ENCODE measurements around the gene FAM83C. TPM values are rescaled to one million over a fixed set of nuclear protein-coding genes. Genes with fewer than 3 reads are reported as not detected.

FAM83C gene
- total and polyA plus RNA-seq, 10 of the 15 experiments (the other 5 are each of a cell fraction or from before 2014, with no cell fraction given) = not detected

- ChIA-PET SMC1A (ENCODE audit: uncharacterized antibody, unreplicated experiment) (interaction anchor here (0.7 to 1.7 kb wide), 3 partner anchors 24 to 29 kb away, joined by 3 to 7 read pairs (median 7); no protein-coding TSS in a partner anchor), CTCF (interaction anchor here (0.5 to 4.4 kb wide), 19 partner anchors 9 to 496 kb away, joined by 3 to 57 read pairs (median 4); partner anchors contain the start of gene EDEM2), POLR2A (interaction anchor here (1.4 kb wide), 1 partner anchor 26 kb away, joined by 3 read pairs; no protein-coding TSS in a partner anchor), RAD21 (ENCODE audit: unreplicated experiment) (interaction anchor here (1.0 to 1.7 kb wide), 3 partner anchors 24 to 117 kb away, joined by 4 to 6 read pairs (median 5); no protein-coding TSS in a partner anchor)
- FAIRE-seq (no peak), DNase-seq (ENCODE audit: low read depth, low spot score) (no peak), ATAC-seq (peak; percentile 94)
- H3K9ac ChIP-seq (ENCODE audit: control insufficient read depth, insufficient read depth, low read length) = no peak overlapping the region
- TF ChIP-seq SMC3 (IDR thresholded peaks at IDR 0.05; ENCODE audit: borderline replicate concordance, low read length) (peak; percentile 43; the same call in 1 of the 2 replicates), PML (IDR thresholded peaks at IDR 0.05; ENCODE audit: low read length) (no peak), CTCF (IDR thresholded peaks at IDR 0.05 in 2 of 3, conservative IDR thresholded peaks at IDR 0.05 in 1 of 3; ENCODE audit: control insufficient read depth in 2 of 3, extremely low read depth in 1 of 3, insufficient read depth in 1 of 3, low read depth in 3 of 3, low read length in 3 of 3) (peak; percentile 51 to 66 (median 64)), STAT1 (conservative IDR thresholded peaks at IDR 0.05) (no peak), POLR2A (IDR thresholded peaks at IDR 0.05; ENCODE audit: low read depth, low read length) (no peak), RAD21 (IDR thresholded peaks at IDR 0.05; ENCODE audit: insufficient read depth, low read depth, low read length) (peak; percentile 43; the same call in 1 of the 2 replicates), BACH1 (IDR thresholded peaks at IDR 0.05; ENCODE audit: borderline replicate concordance) (no peak)
- H4K20me1 ChIP-seq (ENCODE audit: control insufficient read depth, insufficient read depth) = no peaks in the 10 kb centered on the region
- BruUV-seq (replicated peaks) = no TSS peak
- peaks cover 0 to 7% of the 10 kb centered on the region in 2 experiments; a peak in 2 of 4 replicates for H3K36me3 ChIP-seq (ENCODE audit: control insufficient read depth in 2 of 2, insufficient read depth in 2 of 2, low read length in 1 of 2)
- no peak overlapping the region for H2AFZ ChIP-seq (ENCODE audit: control insufficient read depth, low read depth, low read length)
- in situ Hi-C loops (cut with MboI) = no loop called here
- H3K4me3 ChIP-seq = no peak overlapping the region
- H3K27ac ChIP-seq (ENCODE audit: control insufficient read depth, insufficient read depth) = no peak overlapping the region
- H3K4me1 ChIP-seq (ENCODE audit: control insufficient read depth, insufficient read depth, low read length) = no peaks in the 10 kb centered on the region
- H3K27me3 ChIP-seq (replicated peaks in 1 of 2; ENCODE audit: control insufficient read depth in 2 of 2, insufficient read depth in 2 of 2, low read length in 1 of 2) = no peaks in the 10 kb centered on the region
- H3K9me3 ChIP-seq (replicated peaks; ENCODE audit: control insufficient read depth, insufficient read depth, low read length) = no peaks in the 10 kb centered on the region
- H3K79me2 ChIP-seq (ENCODE audit: control insufficient read depth, insufficient read depth, low read length) = no peaks in the 10 kb centered on the region
- intact Hi-C loops (cut with micrococcal nuclease; ENCODE audit: unreplicated experiment) = loop anchor here (1.0 kb wide), 2 partner anchors 25 to 184 kb away; no protein-coding TSS in a partner anchor
- H3K4me2 ChIP-seq (ENCODE audit: control insufficient read depth, insufficient read depth) = no peak overlapping the region
- 93% methylated on average over 4 of the region's 4 CpGs for WGBS (ENCODE audit: insufficient coverage, insufficient replicate concordance, low lambda C conversion rate, missing lambda C conversion rate)
These were observed 37.4 kb upstream of the FAM83C start for GRCh38 chr20:35329435-35330139.
